Adrenal gland (tissue), 19 donors: ENCODE data around the gene SALL3. TPM values are rescaled to one million over a fixed set of nuclear protein-coding genes. Genes with fewer than 3 reads are reported as not detected.

Experiments
- DNase-seq, 7 donors: peaks; one replicate each; pipeline ENCODE4 v3.0.0-alpha.2; 2019 to 2020
- H3K27ac ChIP-seq, 5 donors: fragments of 200-600 bp; sonication (generic) in 4 of 5; 1 replicate in 3 of 5; 2 replicates in 2 of 5; pipeline versions ENCODE4 v1.5.1 to v1.8.0; 2016 to 2020; ENCODE audit warnings: mild to moderate bottlenecking in 1 of 5
- H3K27me3 ChIP-seq: fragments of 200-600 bp; 2 replicates; pipeline ENCODE4 v1.8.0; 2021
- H3K36me3 ChIP-seq, 2 donors: fragments of 200-600 bp; replicated peaks in 1 of 2; 1 replicate in 1 of 2; 2 replicates in 1 of 2; pipeline versions ENCODE4 v1.5.1 to v1.8.0; 2018 to 2022
- H3K4me1 ChIP-seq, 2 donors: fragments of 200-600 bp; replicated peaks in 1 of 2; 1 replicate in 1 of 2; 2 replicates in 1 of 2; pipeline versions ENCODE4 v1.5.1 to v1.8.0; 2018 to 2021
- H3K4me3 ChIP-seq, 4 donors: fragments of 200-600 bp; sonication (generic) in 3 of 4; one replicate each; pipeline ENCODE4 v1.5.1; 2016 to 2018
- H3K9me3 ChIP-seq, 3 donors: fragments of 200-600 bp; sonication (generic) in 1 of 3; replicated peaks in 1 of 3; 1 replicate in 2 of 3; 2 replicates in 1 of 3; pipeline versions ENCODE4 v1.5.1 to v1.8.0; 2016 to 2021
- CTCF ChIP-seq, 6 experiments: fragments of 450-650 bp in 4 of 6; fragments of 200-600 bp in 2 of 6; sonication (generic) in 1 of 6; IDR thresholded peaks; 1 replicate in 5 of 6; 2 replicates in 1 of 6; pipeline versions ENCODE4 v1.5.1 to v1.8.0; 2016 to 2021; ENCODE audit warnings: antibody characterized with exemption in 6 of 6, mild to moderate bottlenecking in 2 of 6, moderate library complexity in 1 of 6
- POLR2A ChIP-seq, 2 donors: fragments of 450-650 bp; IDR thresholded peaks; one replicate each; pipeline ENCODE4 v1.6.1; 2017; ENCODE audit warnings: antibody characterized with exemption in 2 of 2, mild to moderate bottlenecking in 2 of 2, moderate library complexity in 1 of 2
- WGBS, 4 donors: extraction: QIAGEN DNeasy Blood & Tissue Kit in 2 of 4; methylation state at CpG; one replicate each; pipeline versions ENCODE4 v1.1.5 to v1.1.7; 2013 to 2017; 5-methylcytosine and 5-hydroxymethylcytosine counted together
- intact Hi-C, 2 donors: fragments of 100-400 bp; cut with DNase I; formaldehyde crosslinking; loops; one replicate each; pipeline versions ENCODE4 v1.14.1 to v1.15.0; 2022 to 2023
- long read RNA-seq, 10 donors: library from polyadenylated mRNA in 3 of 10; unstranded in 2 of 10; stranded (forward) in 1 of 10; transcript quantifications; one replicate each; pipeline ENCODE4 v2.0.0 and lab custom pipeline, GENCODE V29; 2021 to 2026
- polyA plus RNA-seq, 3 donors: library from polyadenylated mRNA; stranded (reverse); fragments of 200-250 nt in 2 of 3; fragments of 350-450 nt in 1 of 3; fragmentation: Illumina TruSeq in 1 of 3; extraction: RNeasy Lipid Tissue Mini Kit (QIAGEN cat#74804) in 1 of 3; gene quantifications; one replicate each; pipeline ENCODE4 v1.2.3, GENCODE V29; 2013 to 2014
- total RNA-seq, 9 donors: library from RNA; depleted of rRNA in 4 of 9; stranded (reverse); fragments of >200 nt in 4 of 9; fragments of 120-200 nt in 1 of 9; fragmentation: NEBNext Ultra II Directional in 1 of 9; extraction: Animal tissue kit (Norgen Biotek cat#: 25700) in 1 of 9; gene quantifications; one replicate each; pipeline versions ENCODE4 v1.1.0 to v1.2.4, GENCODE V29; 2013 to 2023
- donor health status: healthy with polysubstance abuse.
- donor health status: Bipolar disorder and iron deficiency.
- donor health status: DM: yes; HTN: yes; CAD: no.
- donor health status: DM: no; HTN: no; CAD: no.
- donor health status: DM: no; HTN: no; CAD: no.
- donor health status: DM: yes; HTN: yes; CAD: no.

The SALL3 gene
- total RNA-seq (under 1 TPM in 1 of 9 donors, not detected in 8; 0.11 TPM), polyA plus RNA-seq (not detected)
- long read RNA-seq, donor 1, result 0 reads
- long read RNA-seq, donor 2, result 0 reads
- long read RNA-seq, donor 3, result 0 reads
- long read RNA-seq, donor 4, result 0 reads
- long read RNA-seq, donor 5, result 0 reads
- long read RNA-seq, donor 6, result 0 reads
- long read RNA-seq, donor 7, result 0 reads
- long read RNA-seq, donor 8, result 0 reads
- long read RNA-seq, donor 9, result 0 reads
- long read RNA-seq, donor 10, result 0 reads

- 2 to 3% (median 2%) methylated on average over 19 to 101 of the region's 102 CpGs; no CpG with 5 or more reads in 1 of the 4 donors for WGBS, 4 donors
- DNase-seq, result no peak
- peaks cover 0 to 17% of the 10 kb centered on the region in 2 donors for H3K4me1 ChIP-seq
- TF ChIP-seq CTCF (IDR thresholded peaks at IDR 0.05) (no peak), POLR2A (IDR thresholded peaks at IDR 0.05) (no peak)
- H3K4me3 ChIP-seq, result no peak within 1 kb of the TSS
- intact Hi-C loops, result loop anchor here in 1 of 2 donors (5.0 kb wide), 1 partner anchor 267 kb away; no protein-coding TSS in a partner anchor
- H3K9me3 ChIP-seq, result no peaks in the 10 kb centered on the region
- no peaks in the 10 kb centered on the region for H3K36me3 ChIP-seq
- no peak within 1 kb of the TSS for H3K27ac ChIP-seq
- peaks cover 89% of the 10 kb centered on the region for H3K27me3 ChIP-seq
These were observed at the start of gene SALL3 for GRCh38 chr18:78979730-78980278. Gene SALL3, plus strand, starts transcription at chr18:78979818. Its CDS starts 457 bp downstream, at chr18:78980275.

- Histone ChIP-seq H3K4me1 (no peaks in the 10 kb centered on the region), H3K9me3 (no peaks in the 10 kb centered on the region), H3K4me3 (no peak overlapping the region), H3K27me3 (peaks cover 6% of the 10 kb centered on the region), H3K36me3 (no peaks in the 10 kb centered on the region), H3K27ac (no peak overlapping the region)
- DNase-seq, result no peak
- TF ChIP-seq CTCF (IDR thresholded peaks at IDR 0.05) (no peak), POLR2A (IDR thresholded peaks at IDR 0.05) (no peak)
- WGBS, 4 donors, result 47 to 59% (median 54%) methylated on average over 14 of the region's 14 CpGs
- intact Hi-C loops, result no loop called here
These were observed 47.3 kb upstream of the SALL3 start for GRCh38 chr18:78932281-78932680.

DNA sequence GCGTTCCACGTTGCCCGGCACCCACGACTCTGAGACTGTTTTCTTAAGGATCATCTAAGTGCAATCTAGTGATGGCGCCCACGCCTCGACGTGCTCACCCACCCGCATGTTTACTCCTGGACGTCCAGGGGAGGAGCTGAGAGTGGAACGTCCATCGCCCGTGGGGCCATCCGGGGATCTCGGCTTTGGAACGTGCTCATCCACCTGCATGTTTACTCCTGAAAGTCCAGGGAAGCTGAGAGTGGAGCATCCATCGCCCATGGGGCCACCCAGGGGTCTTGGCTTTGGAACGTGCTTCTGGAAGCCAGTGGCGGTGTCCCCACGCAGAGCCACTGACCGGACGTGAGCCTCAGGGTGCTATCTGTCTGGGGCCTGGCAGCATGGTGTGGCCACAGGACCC, 45.6 kb upstream of the SALL3 start:
- peaks cover 6% of the 10 kb centered on the region for H3K27me3 ChIP-seq
- no peak for DNase-seq
- intact Hi-C loops, result no loop called here
- H3K9me3 ChIP-seq, result no peaks in the 10 kb centered on the region
- H3K36me3 ChIP-seq, result no peaks in the 10 kb centered on the region
- H3K27ac ChIP-seq, result no peak overlapping the region
- no peaks in the 10 kb centered on the region for H3K4me1 ChIP-seq
- no peak overlapping the region for H3K4me3 ChIP-seq
- 81 to 93% (median 87%) methylated on average over 5 to 22 of the region's 22 CpGs for WGBS, 4 donors
- no peak for TF ChIP-seq POLR2A (IDR thresholded peaks at IDR 0.05)
- no peak for TF ChIP-seq CTCF (IDR thresholded peaks at IDR 0.05)

DNA sequence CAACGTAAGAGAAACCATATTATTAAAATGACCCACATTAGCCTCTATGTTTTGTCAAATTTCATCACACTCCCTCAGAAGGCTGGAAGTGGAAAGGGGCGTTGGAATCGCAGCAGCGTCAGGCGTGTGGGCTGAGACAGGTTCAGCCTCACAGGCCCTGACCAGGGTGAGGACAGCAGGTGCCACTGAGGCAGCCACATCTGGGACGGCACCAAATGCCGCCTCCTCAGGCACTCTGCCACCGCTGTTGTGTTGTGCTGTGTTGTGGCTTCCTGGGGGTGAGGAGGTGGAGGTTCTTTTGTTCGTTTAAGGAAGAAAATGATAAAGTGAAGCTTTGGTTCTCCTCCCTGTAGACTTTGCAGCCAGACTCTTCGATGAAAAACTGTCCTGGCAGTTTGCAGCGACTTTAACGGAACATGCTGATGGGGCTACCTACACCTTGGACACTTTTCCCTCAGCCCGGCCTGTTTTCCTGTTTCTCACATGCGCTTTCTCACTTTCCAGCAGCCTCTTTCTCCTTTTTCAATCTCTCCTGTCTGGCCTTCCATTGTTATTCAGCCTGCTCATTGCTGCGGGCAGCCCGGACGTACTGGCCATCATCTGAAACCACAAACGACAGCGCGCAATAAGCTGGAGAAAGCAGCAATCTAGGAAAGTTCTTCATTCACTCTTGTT, 44.9 kb upstream of the SALL3 start:
- TF ChIP-seq POLR2A (IDR thresholded peaks at IDR 0.05) (no peak), CTCF (IDR thresholded peaks at IDR 0.05) (no peak)
- intact Hi-C loops, result no loop called here
- peaks cover 6% of the 10 kb centered on the region for H3K27me3 ChIP-seq
- no peak overlapping the region for H3K4me3 ChIP-seq
- H3K9me3 ChIP-seq, result no peaks in the 10 kb centered on the region
- no peaks in the 10 kb centered on the region for H3K36me3 ChIP-seq
- DNase-seq, result no peak
- H3K27ac ChIP-seq, result no peak overlapping the region
- no peaks in the 10 kb centered on the region for H3K4me1 ChIP-seq
- WGBS, 4 donors, result 74 to 81% (median 75%) methylated on average over 14 to 20 of the region's 20 CpGs
